ENCODE data around the gene PLIN5. TPM values are rescaled to one million over a fixed set of nuclear protein-coding genes. Genes with fewer than 3 reads are reported as not detected.

Gene PLIN5
- total and polyA plus RNA-seq, 10 donors, result 0.82 to 18.4 (median 7.5) TPM

DNA sequence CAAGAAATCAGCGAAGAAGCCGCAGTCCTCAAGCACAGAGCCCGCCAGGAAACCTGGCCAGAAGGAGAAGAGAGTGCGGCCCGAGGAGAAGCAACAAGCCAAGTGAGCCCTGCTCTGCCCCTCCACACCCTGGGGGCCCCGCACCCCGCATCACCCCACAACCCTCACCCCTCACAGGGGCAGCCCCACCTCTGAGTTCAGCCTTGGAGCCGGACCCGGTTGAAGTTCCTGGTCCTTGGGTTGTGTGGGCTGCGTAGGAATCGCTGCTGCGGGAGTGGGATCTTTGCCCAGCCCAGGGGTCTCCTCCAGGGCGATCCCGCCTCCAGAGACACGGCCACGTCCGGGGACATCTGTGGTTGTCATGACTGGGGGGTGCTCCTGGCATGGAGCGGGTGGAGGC lies 38.7 kb downstream of the PLIN5 start:
- intact Hi-C loops (cut with DNase I; ENCODE audit: low total_unique reads), result no loop called here
- peaks cover 0 to 94% (median 83%) of the 10 kb centered on the region in 6 donors for H3K36me3 ChIP-seq
- no peak overlapping the region for H3K4me3 ChIP-seq
- no peak overlapping the region for H3K27ac ChIP-seq
- no peaks in the 10 kb centered on the region for H3K27me3 ChIP-seq (replicated peaks in 1 of 7)
- H3K4me1 ChIP-seq, result no peaks in the 10 kb centered on the region
- no peaks in the 10 kb centered on the region for H3K9me3 ChIP-seq
- DNase-seq, result no peak
- 87 to 100% (median 91%) methylated on average over 5 to 18 of the region's 18 CpGs for WGBS, 5 donors
- no peak for TF ChIP-seq POLR2A (IDR thresholded peaks at IDR 0.05)
- TF ChIP-seq POLR2AphosphoS5 (IDR thresholded peaks at IDR 0.05), result no peak
- TF ChIP-seq CTCF (IDR thresholded peaks at IDR 0.05 in 8 of 11, conservative IDR thresholded peaks at IDR 0.05 in 3 of 11), result no peak

- H3K27ac ChIP-seq, result no peak overlapping the region
- no peaks in the 10 kb centered on the region for H3K9me3 ChIP-seq
- intact Hi-C loops (cut with DNase I; ENCODE audit: low total_unique reads), result no loop called here
- H3K27me3 ChIP-seq (replicated peaks in 1 of 7), result no peaks in the 10 kb centered on the region
- no peak for DNase-seq
- WGBS, 5 donors, result 83 to 94% (median 92%) methylated on average over 12 of the region's 12 CpGs
- TF ChIP-seq CTCF (IDR thresholded peaks at IDR 0.05 in 8 of 11, conservative IDR thresholded peaks at IDR 0.05 in 3 of 11) (no peak), POLR2AphosphoS5 (IDR thresholded peaks at IDR 0.05) (peak in 1 of 3 donors; percentile 22)
- H3K4me3 ChIP-seq, result no peak overlapping the region
- H3K36me3 ChIP-seq, result peaks cover 0 to 94% (median 77%) of the 10 kb centered on the region in 6 donors
- H3K4me1 ChIP-seq, result no peaks in the 10 kb centered on the region
These were observed 39.6 kb downstream of the PLIN5 start for GRCh38 chr19:4495471-4495870.

GRCh38 chr19:4494691-4495064 lies 40.3 kb downstream of the PLIN5 start:
- Histone ChIP-seq H3K27ac (no peak overlapping the region), H3K36me3 (peaks cover 0 to 94% (median 78%) of the 10 kb centered on the region in 6 donors), H3K4me1 (no peaks in the 10 kb centered on the region), H3K9me3 (no peaks in the 10 kb centered on the region), H3K4me3 (no peak overlapping the region), H3K27me3 (replicated peaks in 1 of 7) (no peaks in the 10 kb centered on the region)
- DNase-seq, result no peak
- 92 to 99% (median 97%) methylated on average over 8 of the region's 8 CpGs for WGBS, 5 donors
- intact Hi-C loops (cut with DNase I; ENCODE audit: low total_unique reads), result no loop called here
- no peak for TF ChIP-seq POLR2AphosphoS5 (IDR thresholded peaks at IDR 0.05)
- TF ChIP-seq POLR2A (IDR thresholded peaks at IDR 0.05), result no peak
- no peak for TF ChIP-seq CTCF (IDR thresholded peaks at IDR 0.05 in 8 of 11, conservative IDR thresholded peaks at IDR 0.05 in 3 of 11)

GRCh38 chr19:4493929-4494690 lies 40.9 kb downstream of the PLIN5 start:
- WGBS, 5 donors, result 93 to 98% (median 95%) methylated on average over 55 to 61 of the region's 61 CpGs
- no peak for DNase-seq
- intact Hi-C loops (cut with DNase I; ENCODE audit: low total_unique reads), result no loop called here
- Histone ChIP-seq H3K27me3 (replicated peaks in 1 of 7) (no peaks in the 10 kb centered on the region), H3K27ac (no peak overlapping the region), H3K4me1 (no peaks in the 10 kb centered on the region), H3K36me3 (peaks cover 0 to 94% (median 78%) of the 10 kb centered on the region in 6 donors), H3K9me3 (no peaks in the 10 kb centered on the region), H3K4me3 (no peak overlapping the region)
- TF ChIP-seq CTCF (IDR thresholded peaks at IDR 0.05 in 8 of 11, conservative IDR thresholded peaks at IDR 0.05 in 3 of 11) (no peak), POLR2AphosphoS5 (IDR thresholded peaks at IDR 0.05) (peak in 1 of 3 donors; percentile 8), POLR2A (IDR thresholded peaks at IDR 0.05) (no peak)
